Spinal cord (tissue), 10 donors: ENCODE measurements around the gene TOR1B. TPM values are rescaled to one million over a fixed set of nuclear protein-coding genes. Genes with fewer than 3 reads are reported as not detected.
"Not testable (repeated sequence)": the region's sequence is repeated elsewhere in the genome, so short reads cannot be mapped to it uniquely, and the experiment has no call there.

ENCODE experiments used
- DNase-seq, 6 donors: peaks; one replicate each; pipeline versions ENCODE4 v3.0.0 to v3.0.0-alpha.2; 2013 to 2015; ENCODE audit warnings: low spot score in 6 of 6, low read depth in 4 of 6
- H3K27ac ChIP-seq: one replicate; pipeline ENCODE4 v1.5.1; 2013; ENCODE audit warnings: low read depth, low read length, control low read depth
- H3K27me3 ChIP-seq: one replicate; pipeline ENCODE4 v1.6.1; 2013; ENCODE audit warnings: low read length; ENCODE audit not compliant: control insufficient read depth, insufficient read depth
- H3K36me3 ChIP-seq: one replicate; pipeline ENCODE4 v1.6.1; 2013; ENCODE audit warnings: low read length; ENCODE audit not compliant: control insufficient read depth, insufficient read depth
- H3K4me1 ChIP-seq: one replicate; pipeline ENCODE4 v1.6.1; 2013; ENCODE audit warnings: low read length; ENCODE audit not compliant: control insufficient read depth, insufficient read depth
- H3K4me3 ChIP-seq: one replicate; pipeline ENCODE4 v1.5.1; 2013; ENCODE audit warnings: low read depth, low read length, control low read depth
- H3K9me3 ChIP-seq: one replicate; pipeline ENCODE4 v1.6.1; 2013; ENCODE audit warnings: low read length; ENCODE audit not compliant: control insufficient read depth, insufficient read depth
- WGBS: methylation state at CpG from one replicate; pipeline ENCODE4 v1.1.5; 2013; ENCODE audit warnings: missing lambda C conversion rate; ENCODE audit not compliant: insufficient coverage; 5-methylcytosine and 5-hydroxymethylcytosine counted together
- polyA plus RNA-seq, 2 donors: library from polyadenylated mRNA; unstranded; fragments of 120-200 nt; gene quantifications; one replicate each; pipeline ENCODE4 v1.2.1, GENCODE V29; 2013; ENCODE audit not compliant: insufficient read length in 2 of 2
- total RNA-seq, 2 donors: library from RNA; depleted of rRNA in 1 of 2; stranded (reverse); fragments of 120-200 nt in 1 of 2; fragments of >200 nt in 1 of 2; gene quantifications; one replicate each; pipeline versions ENCODE4 v1.2.3 to v1.2.4, GENCODE V29; 2013 to 2014
- donor health status: healthy.

TOR1B gene
- total and polyA plus RNA-seq, 4 donors: 25.6 to 35.4 (median 28.9) TPM

GRCh38 chr9:129762370-129762984, 40.5 kb upstream of the TOR1B start:
- H3K9me3 ChIP-seq, H3K4me1 ChIP-seq, H3K27me3 ChIP-seq, H3K36me3 ChIP-seq, H3K4me3 ChIP-seq, H3K27ac ChIP-seq, DNase-seq: not testable (repeated sequence)
- 91% methylated on average over 7 of the region's 13 CpGs for WGBS

DNA sequence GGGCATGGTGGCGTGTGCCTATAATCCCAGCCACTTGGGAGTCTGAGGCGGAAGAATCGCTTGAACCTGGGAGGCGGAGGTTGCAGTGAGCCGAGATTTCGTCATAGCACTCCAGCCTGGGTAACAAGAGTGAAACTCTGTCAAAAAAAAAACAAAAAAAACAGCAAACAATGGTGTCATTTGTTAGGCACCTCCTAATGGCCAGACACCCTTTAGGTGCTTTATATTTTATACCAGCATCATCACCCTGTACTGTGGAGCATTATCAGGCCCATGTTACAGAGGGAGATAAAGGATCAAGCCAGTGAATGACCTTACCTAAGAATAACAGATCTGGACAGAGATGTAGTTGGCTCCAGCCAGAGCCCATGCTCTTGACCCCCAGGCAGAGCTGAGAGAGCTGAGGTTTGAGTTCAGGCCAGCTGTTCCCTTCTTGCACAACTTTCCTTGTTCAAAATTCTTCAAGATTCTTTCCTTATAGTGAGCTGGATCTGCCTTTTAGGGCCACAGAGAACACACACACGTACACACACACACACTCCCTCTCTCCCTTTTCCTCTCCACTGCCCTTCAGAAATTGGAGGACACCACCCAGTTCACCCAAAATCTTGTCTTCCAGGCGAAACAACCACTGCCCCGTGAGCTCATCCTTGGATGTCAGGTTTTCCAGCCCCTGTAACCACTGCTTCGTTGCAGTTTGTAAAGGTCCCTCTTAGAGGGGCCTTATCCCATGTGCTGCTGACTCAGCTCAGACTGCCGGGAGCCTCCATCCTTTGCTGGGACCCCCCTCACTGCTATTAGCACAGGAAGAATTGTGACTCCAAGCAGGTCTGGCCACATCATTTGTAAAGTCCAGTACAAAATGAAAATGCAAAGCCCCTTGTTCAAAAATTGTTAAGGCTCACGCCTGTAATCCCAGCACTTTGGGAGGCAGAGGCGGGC, 39.7 kb upstream of the TOR1B start:
- Histone ChIP-seq H3K27me3 (no peaks in the 10 kb centered on the region), H3K9me3 (no peaks in the 10 kb centered on the region), H3K27ac (no peak overlapping the region), H3K4me3 (no peak overlapping the region), H3K36me3 (no peaks in the 10 kb centered on the region), H3K4me1 (no peaks in the 10 kb centered on the region)
- no peak for DNase-seq
- 78% methylated on average over 12 of the region's 13 CpGs for WGBS

DNA sequence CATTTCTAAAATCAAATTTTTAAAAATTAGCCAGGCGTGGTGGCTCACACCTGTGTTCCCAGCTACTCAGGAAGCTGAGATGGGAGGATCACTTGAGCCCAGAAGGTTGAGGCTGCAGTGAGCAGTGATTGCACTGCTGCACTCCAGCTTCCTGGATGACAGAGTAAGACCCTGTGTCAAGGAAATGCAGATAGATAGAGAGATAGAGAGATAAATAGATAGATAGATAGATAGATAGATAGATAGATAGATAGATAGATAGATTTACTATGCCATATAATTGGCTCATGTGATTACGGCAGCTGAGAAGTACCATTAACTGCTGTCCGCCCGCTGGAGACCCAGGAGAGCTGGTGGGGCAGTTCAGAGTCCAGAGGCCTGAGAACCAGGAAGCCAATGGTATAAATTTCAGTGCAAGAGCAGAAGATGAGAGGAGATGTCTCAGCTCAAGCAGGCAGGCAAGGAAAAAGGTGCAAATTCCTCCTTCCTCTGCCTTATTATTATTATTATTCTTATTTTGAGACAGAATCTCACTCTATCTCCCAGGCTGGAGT, 37.1 kb upstream of the TOR1B start:
- Histone ChIP-seq H3K36me3 (no peaks in the 10 kb centered on the region), H3K4me3 (no peak overlapping the region), H3K4me1 (no peaks in the 10 kb centered on the region), H3K9me3 (no peaks in the 10 kb centered on the region), H3K27ac (no peak overlapping the region), H3K27me3 (no peaks in the 10 kb centered on the region)
- DNase-seq: no peak
- WGBS: 100% methylated on average over 1 of the region's 4 CpGs

DNA sequence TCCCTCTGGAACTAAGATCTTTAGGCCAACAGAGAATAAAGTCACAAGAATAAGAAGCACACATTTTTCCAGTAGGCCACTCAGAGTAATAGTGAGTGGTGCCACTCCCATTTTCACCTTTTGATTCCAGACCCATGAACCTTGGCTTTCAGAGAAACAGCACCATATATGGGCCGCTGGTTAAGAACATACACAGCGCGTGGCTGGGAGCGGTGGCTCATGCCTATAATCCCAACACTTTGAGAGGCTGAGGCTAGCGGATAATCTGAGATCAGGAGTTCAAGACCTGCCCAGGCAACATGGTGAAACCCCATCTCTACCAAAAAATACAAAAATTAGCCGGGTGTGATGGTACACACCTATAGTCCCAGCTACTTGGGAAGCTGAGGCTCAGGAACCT, 34.5 kb upstream of the TOR1B start:
- no peak for DNase-seq
- H3K36me3 ChIP-seq: no peaks in the 10 kb centered on the region
- H3K4me3 ChIP-seq: no peak overlapping the region
- no peaks in the 10 kb centered on the region for H3K4me1 ChIP-seq
- no peaks in the 10 kb centered on the region for H3K27me3 ChIP-seq
- 93% methylated on average over 5 of the region's 6 CpGs for WGBS
- no peak overlapping the region for H3K27ac ChIP-seq
- H3K9me3 ChIP-seq: no peaks in the 10 kb centered on the region

DNA sequence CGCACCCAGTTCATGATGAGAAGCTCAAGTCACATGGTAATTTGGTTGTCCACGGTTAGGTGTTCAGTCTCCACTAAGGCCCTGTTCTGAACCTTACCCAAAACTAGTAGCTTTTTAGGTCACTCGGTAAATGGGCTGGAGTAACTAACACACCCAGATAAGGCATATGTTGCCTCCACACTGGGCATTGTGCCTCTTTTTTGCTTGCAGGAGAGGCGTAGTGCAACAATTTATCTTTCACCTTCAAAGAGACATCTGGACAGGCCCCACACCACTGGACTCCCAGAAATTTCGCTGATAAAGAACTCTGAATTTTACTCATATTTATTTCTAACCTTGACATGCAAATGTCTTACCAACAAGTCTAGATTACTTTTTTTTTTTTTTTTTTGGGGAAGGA, 33.3 kb upstream of the TOR1B start:
- WGBS: 76% methylated on average over 4 of the region's 5 CpGs
- no peak for DNase-seq
- Histone ChIP-seq H3K27me3 (no peaks in the 10 kb centered on the region), H3K4me1 (peaks cover under 1% of the 10 kb centered on the region), H3K36me3 (no peaks in the 10 kb centered on the region), H3K27ac (no peak overlapping the region), H3K9me3 (no peaks in the 10 kb centered on the region), H3K4me3 (no peak overlapping the region)

DNA sequence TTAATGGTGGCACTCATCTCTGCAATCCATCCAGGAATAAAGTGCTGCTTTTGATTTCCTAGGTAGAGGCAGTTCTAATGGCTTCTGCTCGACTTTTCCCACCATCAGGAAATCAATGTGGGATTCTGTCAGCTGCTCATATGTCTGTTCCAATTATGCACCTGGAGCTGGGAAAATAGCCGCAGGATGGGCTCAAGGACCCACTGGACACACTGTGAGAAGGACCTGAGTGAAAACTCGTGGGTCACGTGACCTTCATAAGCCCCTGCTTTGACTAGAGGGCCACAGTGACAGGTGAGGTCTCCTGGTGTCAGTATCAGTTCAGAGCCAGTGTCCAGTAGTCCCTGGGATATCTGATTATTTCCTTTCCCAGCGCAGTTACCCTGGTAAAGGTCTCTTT, 32.2 kb upstream of the TOR1B start:
- Histone ChIP-seq H3K4me3 (no peak overlapping the region), H3K27ac (no peak overlapping the region), H3K4me1 (peaks cover 4% of the 10 kb centered on the region), H3K9me3 (no peaks in the 10 kb centered on the region), H3K36me3 (no peaks in the 10 kb centered on the region), H3K27me3 (no peaks in the 10 kb centered on the region)
- no peak for DNase-seq
- WGBS: 71% methylated on average over 4 of the region's 5 CpGs

DNA sequence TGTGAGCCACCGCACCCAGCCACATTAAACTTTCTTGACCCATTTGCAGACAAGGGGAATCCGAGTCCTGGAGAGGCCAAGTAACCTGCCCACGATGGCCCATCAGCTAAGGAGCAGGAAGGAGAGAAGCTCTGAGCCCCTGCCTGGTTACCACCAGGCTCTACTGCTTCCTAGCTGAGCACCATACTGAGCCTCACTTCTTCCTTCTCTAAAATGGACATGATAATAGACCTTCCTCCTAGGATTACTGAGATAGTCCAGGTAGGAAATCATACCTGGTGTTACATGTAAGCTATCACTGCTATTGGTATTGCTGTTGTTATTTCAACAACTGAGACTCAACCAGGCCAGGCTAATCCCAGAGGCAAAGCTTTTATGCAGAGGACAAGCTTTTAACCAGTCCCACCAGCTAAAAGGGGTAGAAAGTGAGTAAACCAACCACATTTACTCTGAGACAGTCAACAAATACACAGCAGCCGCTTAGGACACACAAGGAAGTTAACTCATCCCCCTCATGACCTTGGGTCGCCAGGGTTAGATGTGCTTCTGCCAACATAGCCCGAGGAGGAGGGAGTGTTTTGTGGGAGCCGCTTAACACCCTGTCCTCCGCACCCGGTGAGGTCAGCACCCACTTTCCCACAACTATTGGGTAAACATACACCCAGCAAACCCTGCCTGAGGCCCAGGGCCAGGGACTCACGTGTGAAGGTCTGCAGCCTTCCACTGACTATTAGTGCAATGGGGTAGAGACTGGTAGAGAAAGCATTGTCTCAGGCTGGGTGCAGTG, 29.5 kb upstream of the TOR1B start:
- DNase-seq: no peak
- WGBS: 75% methylated on average over 4 of the region's 10 CpGs
- Histone ChIP-seq H3K9me3 (no peaks in the 10 kb centered on the region), H3K4me3 (no peak overlapping the region), H3K4me1 (peaks cover 14% of the 10 kb centered on the region), H3K27me3 (no peaks in the 10 kb centered on the region), H3K36me3 (no peaks in the 10 kb centered on the region), H3K27ac (no peak overlapping the region)

GRCh38 chr9:129774791-129775447, 28.1 kb upstream of the TOR1B start:
- H3K4me3 ChIP-seq: no peak overlapping the region
- peaks cover 14% of the 10 kb centered on the region for H3K4me1 ChIP-seq
- no peak overlapping the region for H3K27ac ChIP-seq
- no peaks in the 10 kb centered on the region for H3K36me3 ChIP-seq
- H3K27me3 ChIP-seq: no peaks in the 10 kb centered on the region
- WGBS: 50% methylated on average over 18 of the region's 20 CpGs
- no peaks in the 10 kb centered on the region for H3K9me3 ChIP-seq
- DNase-seq: no peak

GRCh38 chr9:129775448-129775798, 27.6 kb upstream of the TOR1B start:
- Histone ChIP-seq H3K27ac (no peak overlapping the region), H3K9me3 (no peaks in the 10 kb centered on the region), H3K36me3 (no peaks in the 10 kb centered on the region), H3K4me3 (no peak overlapping the region), H3K27me3 (no peaks in the 10 kb centered on the region), H3K4me1 (peaks cover 14% of the 10 kb centered on the region)
- DNase-seq: no peak
- WGBS: 94% methylated on average over 2 of the region's 2 CpGs
